H1 (cell line): ENCODE results near the gene CCNI2. TPM values are rescaled to one million over a fixed set of nuclear protein-coding genes. Genes with fewer than 3 reads are reported as not detected.

Source experiments
- BRCA1 ChIP-seq: IDR thresholded peaks from 2 replicates; pipeline ENCODE4 v1.6.1; 2012; ENCODE audit warnings: low read depth, low read length, improper control_type of control experiment
- CTBP2 ChIP-seq: IDR thresholded peaks from 2 replicates; pipeline ENCODE4 v1.7.0; 2011; ENCODE audit warnings: borderline replicate concordance, mild to moderate bottlenecking, moderate library complexity, mixed read lengths, low read length; ENCODE audit not compliant: insufficient read depth, insufficient read length
- JUN ChIP-seq: IDR thresholded peaks from 2 replicates; pipeline ENCODE4 v1.6.1; 2011; ENCODE audit warnings: low read depth, mild to moderate bottlenecking, improper control_type of control experiment, low read length
- NRF1 ChIP-seq: IDR thresholded peaks from 2 replicates; pipeline ENCODE4 v1.6.1; 2011; ENCODE audit warnings: mild to moderate bottlenecking, low read depth, low read length, improper control_type of control experiment
- SAP30 ChIP-seq: fragments of 300-600 bp; sonication (generic); IDR thresholded peaks from 2 replicates; pipeline ENCODE4 v1.7.1; 2012; ENCODE audit warnings: low read length, moderate library complexity, mild to moderate bottlenecking, inconsistent platforms; ENCODE audit not compliant: insufficient read depth, insufficient replicate concordance
- SP2 ChIP-seq: IDR thresholded peaks from 2 replicates; pipeline ENCODE4 v1.6.1; 2012; ENCODE audit warnings: mild to moderate bottlenecking, low read length, inconsistent platforms
- polyA plus RNA-seq, 7 experiments: library from polyadenylated mRNA; depleted of rRNA in 3 of 7; stranded (reverse) in 5 of 7; unstranded in 2 of 7; fragments of >200 nt in 5 of 7; fragments of 200-250 nt in 2 of 7; gene quantifications; 1 replicate in 5 of 7; 2 replicates in 1 of 7; 4 replicates in 1 of 7; pipeline versions ENCODE4 v1.2.1 to v1.2.3, GENCODE V29; 2011 to 2013; ENCODE audit warnings: missing spikeins in 2 of 7, mixed read lengths in 2 of 7
- total RNA-seq: library from RNA; stranded (reverse); fragmentation: NEBNext Ultra II Directional; extraction: Animal tissue kit (Norgen Biotek cat#: 25700); gene quantifications from 2 replicates; pipeline ENCODE4 v1.2.1, GENCODE V29; 2021

Gene CCNI2
- total and polyA plus RNA-seq, 2 of the 8 experiments (the other 6 are each of a cell fraction or from before 2014, with no cell fraction given): 1.3 to 1.4 TPM

DNA sequence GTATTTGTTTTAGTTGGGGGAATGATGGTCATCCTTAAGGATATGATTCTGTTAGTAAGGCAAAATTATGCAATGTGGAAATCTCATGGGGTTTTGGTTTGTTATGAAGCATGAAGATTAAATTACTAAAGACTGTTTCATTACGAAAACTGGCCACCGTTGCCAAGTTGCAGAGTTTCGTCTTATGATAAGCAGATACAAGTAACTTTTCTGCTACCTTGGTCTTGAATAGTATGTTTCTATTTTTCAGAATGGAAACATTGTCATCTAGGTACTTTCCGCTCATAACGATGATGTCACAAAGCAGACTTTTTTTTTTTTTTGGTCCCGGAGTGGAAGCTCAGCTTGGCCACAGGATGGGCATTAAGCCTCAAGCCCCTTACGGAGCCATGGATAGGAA lies 4.2 kb downstream of the CCNI2 start (continued):
- TF ChIP-seq CTBP2: no peak
- no peak for TF ChIP-seq BRCA1
- no peak for TF ChIP-seq JUN
- TF ChIP-seq NRF1: no peak
- no peak for TF ChIP-seq SP2
- TF ChIP-seq SAP30: no peak
- TF ChIP-seq, all 59 proteins: peak for 0
